A549 (cell line): Measurements from ENCODE around the gene ASB18. TPM values are rescaled to one million over a fixed set of nuclear protein-coding genes. Genes with fewer than 3 reads are reported as not detected.
"Not testable (repeated sequence)": the region's sequence is repeated elsewhere in the genome, so short reads cannot be mapped to it uniquely, and the experiment has no call there.

ENCODE experiments used
- ATAC-seq, 2 experiments: fragments of 200-7000 bp in 1 of 2; fragments of >200 bp in 1 of 2; cut with Nextera tagmentation in 1 of 2; cut with Tn5 transposase in 1 of 2; 3 replicates each; pipeline versions ENCODE4 v1.8.0 to v1.9.1; 2018 to 2020; ENCODE audit warnings: mild to moderate bottlenecking in 1 of 2, moderate library complexity in 1 of 2
- CTCF ChIA-PET: fragments of 300-600 bp; sonication (Branson Sonifier 250); formaldehyde crosslinking; extraction: SDS; loops from one replicate; lab custom pipeline; 2021; ENCODE audit warnings: antibody characterized with exemption, inconsistent platforms; lab: Yijun Ruan, JAX
- POLR2A ChIA-PET: fragments of 350-600 bp; formaldehyde crosslinking; extraction: SDS; loops from one replicate; lab custom pipeline; 2021; ENCODE audit warnings: antibody characterized with exemption, inconsistent platforms; lab: Yijun Ruan, JAX
- DNase-seq, 2 experiments: peaks; one replicate each; pipeline versions ENCODE4 v3.0.0 to v3.0.0-alpha.2; 2011 to 2016; ENCODE audit warnings: low read depth in 1 of 2, low spot score in 1 of 2
- FAIRE-seq: peaks from 2 replicates; lab custom pipeline; 2011; peaks lifted over from hg19 to GRCh38; lab: Jason Lieb, UNC
- H3K27ac ChIP-seq, 2 experiments: fragments of >200 bp; sonication (Bioruptor Twin); formaldehyde crosslinking; 3 replicates each; pipeline ENCODE4 v1.5.1; 2016 to 2017
- H3K4me1 ChIP-seq: fragments of >200 bp; sonication (Bioruptor Twin); formaldehyde crosslinking; 3 replicates; pipeline ENCODE4 v1.6.1; 2016
- H3K4me2 ChIP-seq: fragments of >200 bp; sonication (Bioruptor Twin); formaldehyde crosslinking; 3 replicates; pipeline ENCODE4 v1.6.1; 2016
- H3K4me3 ChIP-seq: fragments of >200 bp; sonication (Bioruptor Twin); formaldehyde crosslinking; 3 replicates; pipeline ENCODE4 v1.5.1; 2016
- H3K9me3 ChIP-seq: fragments of >200 bp; sonication (Bioruptor Twin); formaldehyde crosslinking; 3 replicates; pipeline ENCODE4 v1.6.1; 2016
- CBX2 ChIP-seq: fragments of 200-600 bp; sonication (generic); IDR thresholded peaks from 2 replicates; pipeline ENCODE4 v1.6.1; 2016; ENCODE audit warnings: low read depth, mild to moderate bottlenecking, borderline replicate concordance
- CBX8 ChIP-seq: fragments of 200-600 bp; sonication (generic); IDR thresholded peaks from 2 replicates; pipeline ENCODE4 v1.6.1; 2016
- CHD4 ChIP-seq: fragments of 200-600 bp; sonication (generic); IDR thresholded peaks from 2 replicates; pipeline ENCODE4 v1.6.1; 2016; ENCODE audit warnings: antibody characterized with exemption, mild to moderate bottlenecking, borderline replicate concordance
- EHF ChIP-seq: fragments of 250-450 bp; sonication (Bioruptor Pico); IDR thresholded peaks from 2 replicates; pipeline ENCODE4 v1.5.0; 2020; ENCODE audit warnings: mild to moderate bottlenecking
- EHMT2 ChIP-seq: fragments of 200-600 bp; sonication (generic); IDR thresholded peaks from 2 replicates; pipeline ENCODE4 v1.6.1; 2016; ENCODE audit warnings: antibody characterized with exemption, low read depth, mild to moderate bottlenecking, moderate library complexity
- EP300 ChIP-seq, 2 experiments: fragments of >200 bp; sonication (Bioruptor Twin); formaldehyde crosslinking; IDR thresholded peaks; 2 replicates in 1 of 2; 3 replicates in 1 of 2; pipeline ENCODE4 v1.6.1; 2016 to 2017
- ESRRA ChIP-seq: fragments of 150-350 bp; IDR thresholded peaks from 2 replicates; pipeline ENCODE4 v1.6.1; 2014; ENCODE audit warnings: mild to moderate bottlenecking, low read length, borderline replicate concordance
- FOSL2 ChIP-seq, 2 experiments: fragments of 450-650 bp in 1 of 2; fragments of >200 bp in 1 of 2; sonication (Bioruptor Twin) in 1 of 2; formaldehyde crosslinking; IDR thresholded peaks; 2 replicates each; pipeline versions ENCODE4 v1.5.0 to v1.6.1; 2016 to 2020; ENCODE audit warnings: mild to moderate bottlenecking in 1 of 2, moderate library complexity in 1 of 2
- HOXA7 ChIP-seq: fragments of 250-450 bp; sonication (Bioruptor Pico); IDR thresholded peaks from 2 replicates; pipeline ENCODE4 v1.5.0; 2020; ENCODE audit warnings: mild to moderate bottlenecking, moderate library complexity
- JUN ChIP-seq, 2 experiments: fragments of >200 bp; sonication (Bioruptor Twin); formaldehyde crosslinking; IDR thresholded peaks; 2 replicates in 1 of 2; 3 replicates in 1 of 2; pipeline ENCODE4 v1.6.1; 2016 to 2017
- KDM5A ChIP-seq: fragments of 200-600 bp; sonication (generic); IDR thresholded peaks from 2 replicates; pipeline ENCODE4 v1.6.1; 2016; ENCODE audit warnings: antibody characterized with exemption, mild to moderate bottlenecking
- MAZ ChIP-seq: fragments of 150-350 bp; IDR thresholded peaks from 2 replicates; pipeline ENCODE4 v1.6.1; 2014; ENCODE audit warnings: antibody characterized with exemption, low read depth, low read length, borderline replicate concordance
- PHF8 ChIP-seq: fragments of 200-600 bp; sonication (generic); IDR thresholded peaks from 2 replicates; pipeline ENCODE4 v1.6.1; 2016; ENCODE audit warnings: low read depth, mild to moderate bottlenecking, antibody characterized with exemption, moderate library complexity, borderline replicate concordance
- POLR2A ChIP-seq: IDR thresholded peaks from 2 replicates; pipeline ENCODE4 v1.6.1; 2012; ENCODE audit warnings: mild to moderate bottlenecking, low read length
- POLR2AphosphoS2 ChIP-seq: conservative IDR thresholded peaks from 2 replicates; pipeline ENCODE4 v1.6.1; 2012; ENCODE audit warnings: low read length, improper control_type of control experiment, inconsistent platforms
- RAD21 ChIP-seq, 2 experiments: fragments of >200 bp in 1 of 2; sonication (Bioruptor Twin) in 1 of 2; formaldehyde crosslinking in 1 of 2; IDR thresholded peaks in 1 of 2; conservative IDR thresholded peaks in 1 of 2; 2 replicates in 1 of 2; 3 replicates in 1 of 2; pipeline ENCODE4 v1.6.1; 2012 to 2018; ENCODE audit warnings: inconsistent platforms in 1 of 2
- RARB ChIP-seq: fragments of 250-450 bp; sonication (Bioruptor Pico); IDR thresholded peaks from 2 replicates; pipeline ENCODE4 v1.8.0; 2021; ENCODE audit warnings: mild to moderate bottlenecking, moderate library complexity
- RCOR1 ChIP-seq: fragments of 150-350 bp; IDR thresholded peaks from 2 replicates; pipeline ENCODE4 v1.6.1; 2014; ENCODE audit warnings: antibody characterized with exemption, low read length, low read depth
- RFX5 ChIP-seq: fragments of 450-650 bp; IDR thresholded peaks from 2 replicates; pipeline ENCODE4 v1.7.1; 2014; ENCODE audit warnings: antibody characterized with exemption, mild to moderate bottlenecking, moderate library complexity
- TFCP2L1 ChIP-seq: fragments of 250-450 bp; sonication (Bioruptor Pico); IDR thresholded peaks from 2 replicates; pipeline ENCODE4 v1.5.0; 2021; ENCODE audit warnings: mild to moderate bottlenecking
- ZC3H11A ChIP-seq: fragments of 450-650 bp; IDR thresholded peaks from 2 replicates; pipeline ENCODE4 v1.6.1; 2014; ENCODE audit warnings: antibody characterized with exemption, mild to moderate bottlenecking
- ZNF302 ChIP-seq: fragments of 250-450 bp; sonication (Bioruptor Pico); IDR thresholded peaks from 2 replicates; pipeline ENCODE4 v1.9.0; 2021; ENCODE audit warnings: inconsistent platforms, mild to moderate bottlenecking, moderate library complexity
- WGBS: methylation state at CpG from one replicate; pipeline ENCODE4 v1.1.6; 2017; ENCODE audit errors: missing lambda C conversion rate; 5-methylcytosine and 5-hydroxymethylcytosine counted together
- polyA plus RNA-seq, 4 experiments: library from polyadenylated mRNA; depleted of rRNA in 3 of 4; stranded (reverse); fragments of >200 nt; fragmentation: RNase III in 1 of 4; extraction: RNeasy Plus Mini Kit Qiagen cat#74134 plus additional on column Dnase treatment in 1 of 4; gene quantifications; 2 replicates in 3 of 4; 3 replicates in 1 of 4; pipeline ENCODE4 v1.2.3, GENCODE V29; 2011 to 2017
- TF ChIP-seq, protein P1 (sequence below): fragments of >200 bp; sonication (Bioruptor Twin); formaldehyde crosslinking; IDR thresholded peaks from 3 replicates; pipeline ENCODE4 v1.6.1; 2016
- TF ChIP-seq, protein P2 (sequence below): fragments of 250-450 bp; sonication (Bioruptor Pico); IDR thresholded peaks from 2 replicates; pipeline ENCODE4 v1.5.0; 2020; ENCODE audit warnings: low read depth, mild to moderate bottlenecking, moderate library complexity
- TF ChIP-seq, protein P3 (sequence below): IDR thresholded peaks from 2 replicates; pipeline ENCODE4 v1.6.1; 2012; ENCODE audit warnings: low read depth, borderline replicate concordance
- TF ChIP-seq, protein P4 (sequence below): fragments of >200 bp; sonication (Bioruptor Twin); formaldehyde crosslinking; IDR thresholded peaks from 2 replicates; pipeline ENCODE4 v1.6.1; 2016

Gene ASB18
- polyA plus RNA-seq, 2 of the 4 experiments (the other 2 are of a cell fraction) = not detected

DNA sequence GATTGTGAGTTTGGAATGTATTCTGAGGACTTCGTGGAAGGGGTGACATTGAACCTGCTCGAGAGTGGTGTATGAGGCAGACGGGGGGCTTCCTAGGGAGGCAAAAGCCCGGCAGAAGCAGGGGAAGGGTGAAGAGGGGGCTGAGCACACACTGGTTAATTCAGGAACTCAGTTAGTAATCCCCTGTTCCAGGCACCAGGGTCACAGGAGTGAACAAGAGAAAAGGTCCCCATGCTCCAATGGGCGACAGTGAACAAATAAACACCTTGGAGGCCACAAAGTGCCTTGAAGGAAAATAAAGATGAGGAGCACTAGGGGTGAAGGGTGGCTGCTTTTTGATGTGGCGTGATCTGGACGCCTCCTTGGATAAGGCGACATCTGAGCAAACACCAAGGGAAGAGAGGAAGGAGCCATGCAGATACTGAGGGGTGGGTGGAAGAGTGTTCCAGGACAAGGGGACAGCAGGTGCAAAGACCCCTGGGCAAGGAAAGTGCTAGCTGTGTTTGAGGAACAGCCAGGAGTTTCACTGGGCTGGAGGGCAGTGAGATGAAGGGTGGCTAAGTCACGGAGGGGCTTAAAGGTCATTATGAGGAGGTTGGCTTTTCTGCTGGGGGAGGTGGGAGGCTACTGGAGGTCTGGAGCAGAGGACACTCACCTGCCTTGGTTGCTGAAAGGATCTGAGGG is 26.7 kb upstream of the ASB18 start (continued):
- TF ChIP-seq MAZ (no peak), PHF8 (no peak), EP300 (IDR thresholded peaks at IDR 0.05) (no peak), RARB (CRISPR knock-in tag) (no peak), ESRRA (no peak)
- TF ChIP-seq, all 56 proteins: peak for 0

DNA sequence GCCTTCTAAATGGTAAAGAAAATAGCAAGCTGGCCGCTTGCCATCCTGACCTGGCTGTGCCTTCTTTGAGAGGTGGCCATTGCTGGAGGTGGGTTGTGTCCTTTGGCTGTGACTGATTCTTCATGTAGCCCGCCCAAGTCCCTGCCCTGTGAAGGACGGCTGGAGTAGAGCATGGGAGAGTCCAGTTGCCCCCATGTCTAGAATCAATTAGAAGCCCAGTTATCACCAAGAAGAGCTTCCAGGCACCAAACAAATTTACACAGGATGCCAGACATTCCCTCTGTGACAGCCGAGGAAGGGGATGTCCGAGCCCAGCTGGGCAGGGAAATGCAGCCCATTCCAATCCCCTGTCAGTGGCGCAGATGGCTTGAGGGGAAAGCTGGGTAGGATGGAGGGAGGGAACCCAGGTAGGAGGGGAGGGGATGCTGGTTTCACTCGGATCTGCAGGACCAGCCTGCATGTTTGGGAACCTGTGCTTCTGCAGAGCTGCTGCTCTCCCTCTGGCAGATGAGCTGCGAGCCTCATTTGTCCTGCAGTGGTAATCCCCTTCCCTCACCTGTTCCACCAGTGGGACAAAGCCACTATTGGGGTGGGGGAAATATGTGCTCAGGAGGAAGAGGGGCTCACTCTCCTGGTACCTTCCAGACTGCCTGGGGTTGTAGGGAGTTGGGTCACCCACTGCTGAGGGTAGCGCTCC is 25.7 kb upstream of the ASB18 start:
- Histone ChIP-seq H3K4me2 (no peak overlapping the region), H3K9me3 (no peaks in the 10 kb centered on the region), H3K4me3 (no peak overlapping the region), H3K4me1 (peaks cover 6% of the 10 kb centered on the region; the same call in 2 of the 3 replicates), H3K27ac (no peak overlapping the region)
- ChIA-PET POLR2A (no interaction called here), CTCF (no interaction called here)
- 33% methylated on average over 6 of the region's 9 CpGs for WGBS
- no peak for DNase-seq
- ATAC-seq = no peak
- no peak for FAIRE-seq
- TF ChIP-seq CBX8 = no peak
- TF ChIP-seq MAZ = no peak
- TF ChIP-seq HOXA7 (CRISPR knock-in tag) = no peak
- no peak for TF ChIP-seq ESRRA
- no peak for TF ChIP-seq ZNF302 (CRISPR knock-in tag)
- TF ChIP-seq, protein P1, sequence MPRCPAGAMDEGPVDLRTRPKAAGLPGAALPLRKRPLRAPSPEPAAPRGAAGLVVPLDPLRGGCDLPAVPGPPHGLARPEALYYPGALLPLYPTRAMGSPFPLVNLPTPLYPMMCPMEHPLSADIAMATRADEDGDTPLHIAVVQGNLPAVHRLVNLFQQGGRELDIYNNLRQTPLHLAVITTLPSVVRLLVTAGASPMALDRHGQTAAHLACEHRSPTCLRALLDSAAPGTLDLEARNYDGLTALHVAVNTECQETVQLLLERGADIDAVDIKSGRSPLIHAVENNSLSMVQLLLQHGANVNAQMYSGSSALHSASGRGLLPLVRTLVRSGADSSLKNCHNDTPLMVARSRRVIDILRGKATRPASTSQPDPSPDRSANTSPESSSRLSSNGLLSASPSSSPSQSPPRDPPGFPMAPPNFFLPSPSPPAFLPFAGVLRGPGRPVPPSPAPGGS = no peak
- TF ChIP-seq, protein P2, sequence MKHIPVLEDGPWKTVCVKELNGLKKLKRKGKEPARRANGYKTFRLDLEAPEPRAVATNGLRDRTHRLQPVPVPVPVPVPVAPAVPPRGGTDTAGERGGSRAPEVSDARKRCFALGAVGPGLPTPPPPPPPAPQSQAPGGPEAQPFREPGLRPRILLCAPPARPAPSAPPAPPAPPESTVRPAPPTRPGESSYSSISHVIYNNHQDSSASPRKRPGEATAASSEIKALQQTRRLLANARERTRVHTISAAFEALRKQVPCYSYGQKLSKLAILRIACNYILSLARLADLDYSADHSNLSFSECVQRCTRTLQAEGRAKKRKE (CRISPR knock-in tag) = no peak
- TF ChIP-seq RCOR1 = no peak
- TF ChIP-seq, protein P3, sequence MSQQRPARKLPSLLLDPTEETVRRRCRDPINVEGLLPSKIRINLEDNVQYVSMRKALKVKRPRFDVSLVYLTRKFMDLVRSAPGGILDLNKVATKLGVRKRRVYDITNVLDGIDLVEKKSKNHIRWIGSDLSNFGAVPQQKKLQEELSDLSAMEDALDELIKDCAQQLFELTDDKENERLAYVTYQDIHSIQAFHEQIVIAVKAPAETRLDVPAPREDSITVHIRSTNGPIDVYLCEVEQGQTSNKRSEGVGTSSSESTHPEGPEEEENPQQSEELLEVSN = no peak
- no peak for TF ChIP-seq JUN (IDR thresholded peaks at IDR 0.05)
- no peak for TF ChIP-seq KDM5A
- no peak for TF ChIP-seq EHMT2
- TF ChIP-seq POLR2A = no peak
- no peak for TF ChIP-seq ZC3H11A
- no peak for TF ChIP-seq RARB (CRISPR knock-in tag)

DNA sequence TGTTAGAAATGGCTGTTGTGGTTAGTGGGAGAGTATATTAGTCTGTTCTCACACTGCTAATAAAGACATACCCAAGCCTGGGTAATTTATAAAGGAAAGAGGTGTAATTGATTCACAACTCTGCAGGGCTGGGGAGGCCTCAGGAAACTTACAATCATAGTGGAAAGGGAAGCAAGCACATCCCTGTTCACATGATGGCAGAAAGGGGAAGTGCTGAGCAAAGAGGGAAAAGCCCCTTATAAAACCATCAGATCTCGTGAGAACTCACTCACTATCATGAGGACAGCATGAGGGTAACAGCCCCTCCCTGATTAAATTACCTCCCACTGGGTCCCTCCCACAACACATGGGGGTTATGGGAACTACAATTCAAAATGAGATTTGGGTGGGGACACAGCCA is 24.2 kb upstream of the ASB18 start:
- 7% methylated on average over 1 of the region's 1 CpG for WGBS
- H3K4me3 ChIP-seq, H3K27ac ChIP-seq, H3K4me1 ChIP-seq, FAIRE-seq, H3K4me2 ChIP-seq, ATAC-seq, POLR2A ChIA-PET, DNase-seq, H3K9me3 ChIP-seq: not testable (repeated sequence)
- CTCF ChIA-PET = interaction anchor here (2.2 kb wide), 1 partner anchor 23 kb away, joined by 4 read pairs; no protein-coding TSS in a partner anchor

DNA sequence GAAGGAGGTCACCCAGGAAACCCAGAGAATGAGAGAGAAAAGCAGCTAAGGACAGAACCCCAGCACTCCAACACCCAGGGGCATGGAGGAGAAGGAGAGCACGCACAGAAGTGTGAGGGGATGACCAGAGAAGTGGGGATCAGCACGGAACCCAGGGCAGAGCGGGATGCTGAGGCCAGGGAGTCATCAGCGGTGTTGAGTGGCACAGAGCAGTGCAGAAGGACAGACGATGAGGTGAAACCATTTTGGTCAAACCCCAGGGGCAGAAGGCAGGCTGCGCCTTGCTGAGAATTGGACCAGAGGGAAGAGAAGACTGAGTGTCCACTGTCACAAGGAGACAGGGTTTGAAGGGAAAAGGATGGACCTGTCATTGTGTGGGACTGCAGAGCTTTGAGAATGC is 23.4 kb upstream of the ASB18 start:
- ATAC-seq (no peak), DNase-seq (no peak), FAIRE-seq (no peak)
- H3K4me2 ChIP-seq = no peak overlapping the region
- H3K4me3 ChIP-seq = no peak overlapping the region
- H3K9me3 ChIP-seq = no peaks in the 10 kb centered on the region
- H3K27ac ChIP-seq = no peak overlapping the region
- ChIA-PET POLR2A (no interaction called here), CTCF (interaction anchor here (1.3 to 2.2 kb wide), 2 partner anchors 17 to 23 kb away, joined by 3 to 4 read pairs; no protein-coding TSS in a partner anchor)
- 38% methylated on average over 6 of the region's 6 CpGs for WGBS
- peaks cover 6% of the 10 kb centered on the region; the same call in 2 of the 3 replicates for H3K4me1 ChIP-seq
- TF ChIP-seq TFCP2L1 = no peak
- TF ChIP-seq FOSL2 (IDR thresholded peaks at IDR 0.05) = no peak
- TF ChIP-seq FOSL2 (CRISPR knock-in tag; IDR thresholded peaks at IDR 0.05) = no peak
- TF ChIP-seq CBX2 = no peak
- TF ChIP-seq RCOR1 = no peak
- no peak for TF ChIP-seq EP300 (IDR thresholded peaks at IDR 0.05)
- no peak for TF ChIP-seq CHD4
- TF ChIP-seq RFX5 = no peak
- no peak for TF ChIP-seq RAD21 (conservative IDR thresholded peaks at IDR 0.05 in 1 of 2, IDR thresholded peaks at IDR 0.05 in 1 of 2)
- TF ChIP-seq EHF (CRISPR knock-in tag) = no peak
- no peak for TF ChIP-seq POLR2AphosphoS2
- TF ChIP-seq, protein P4, sequence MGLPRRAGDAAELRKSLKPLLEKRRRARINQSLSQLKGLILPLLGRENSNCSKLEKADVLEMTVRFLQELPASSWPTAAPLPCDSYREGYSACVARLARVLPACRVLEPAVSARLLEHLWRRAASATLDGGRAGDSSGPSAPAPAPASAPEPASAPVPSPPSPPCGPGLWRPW = no peak
